Measurements from ENCODE around the gene GLDC.

Gene GLDC

GRCh38 chr9:6535594-6535993 lies 109.9 kb downstream of the GLDC start:
- Histone ChIP-seq H3K36me3 (ENCODE audit: insufficient read depth, low read length) (no peaks in the 10 kb centered on the region), H3K9me3 (ENCODE audit: low read length) (no peaks in the 10 kb centered on the region), H3K27me3 (ENCODE audit: control insufficient read depth in 1 of 2, insufficient read depth in 2 of 2, low read length in 2 of 2) (no peaks in the 10 kb centered on the region), H3K4me1 (ENCODE audit: insufficient read depth, low read length) (no peaks in the 10 kb centered on the region), H3K4me3 (ENCODE audit: low read depth in 1 of 2, low read length in 2 of 2) (no peak overlapping the region), H3K9ac (ENCODE audit: low read length) (no peak overlapping the region), H3K27ac (ENCODE audit: low read depth, low read length) (no peak overlapping the region)

DNA sequence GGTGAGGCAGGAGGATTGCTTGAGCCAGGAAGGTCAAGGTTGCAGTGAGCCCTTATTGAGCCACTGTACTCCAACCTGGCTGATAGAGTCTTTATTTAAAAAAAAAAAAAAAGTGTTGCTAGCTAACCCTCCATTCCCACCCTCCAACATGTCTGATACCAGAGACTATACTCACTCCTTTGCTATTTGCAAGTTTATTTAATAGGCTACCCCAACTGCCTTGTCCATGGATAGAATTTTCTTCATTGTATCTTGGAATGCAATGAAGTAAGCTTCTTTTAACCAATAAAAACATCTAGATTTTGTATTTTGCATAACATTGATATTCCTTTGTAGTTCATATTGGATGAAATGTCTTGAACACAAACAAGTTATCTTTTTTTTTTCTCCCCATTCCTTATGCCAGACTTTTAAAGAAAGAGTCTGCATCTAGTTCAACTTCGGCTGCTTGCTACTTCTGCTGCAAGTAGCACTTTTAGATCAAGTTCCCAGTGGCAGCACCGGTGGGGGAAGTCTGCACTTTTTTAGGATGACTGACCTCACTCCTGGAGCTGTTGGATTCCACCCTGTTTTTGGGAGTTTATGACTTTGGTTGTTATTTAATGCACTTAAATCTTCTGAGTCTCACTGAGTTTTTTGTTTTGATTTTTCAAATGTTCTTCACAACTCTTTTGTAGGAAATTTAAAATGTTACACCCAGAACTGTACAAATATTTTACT lies 120.0 kb downstream of the GLDC start:
- no peak overlapping the region for H3K4me3 ChIP-seq (ENCODE audit: low read depth in 1 of 2, low read length in 2 of 2)
- H3K4me1 ChIP-seq (ENCODE audit: insufficient read depth, low read length) = no peaks in the 10 kb centered on the region
- H3K9me3 ChIP-seq (ENCODE audit: low read length) = no peaks in the 10 kb centered on the region
- no peak overlapping the region for H3K9ac ChIP-seq (ENCODE audit: low read length)
- H3K27ac ChIP-seq (ENCODE audit: low read depth, low read length) = no peak overlapping the region
- no peaks in the 10 kb centered on the region for H3K36me3 ChIP-seq (ENCODE audit: insufficient read depth, low read length)
- H3K27me3 ChIP-seq (ENCODE audit: control insufficient read depth in 1 of 2, insufficient read depth in 2 of 2, low read length in 2 of 2) = no peaks in the 10 kb centered on the region

DNA sequence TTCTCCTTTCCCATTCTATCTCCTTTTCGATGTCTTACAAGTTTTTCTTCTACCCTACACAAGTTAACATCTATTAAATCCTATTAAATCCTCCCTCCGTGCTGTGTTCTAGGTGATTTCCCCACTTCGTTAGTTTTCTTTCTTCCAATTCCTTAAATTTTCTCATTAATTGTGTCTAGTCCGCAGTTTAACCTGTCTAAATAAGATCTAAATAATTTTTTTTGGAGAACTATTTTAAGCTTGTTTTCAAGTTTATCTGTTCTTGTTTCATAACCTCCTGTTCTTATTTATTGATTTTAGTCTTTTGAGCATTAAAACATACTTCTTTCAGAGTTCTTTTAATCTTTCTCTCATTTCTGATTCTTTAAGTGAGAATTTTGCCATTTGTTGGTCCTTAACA lies 123.3 kb downstream of the GLDC start:
- no peaks in the 10 kb centered on the region for H3K36me3 ChIP-seq (ENCODE audit: insufficient read depth, low read length)
- H3K4me1 ChIP-seq (ENCODE audit: insufficient read depth, low read length) = no peaks in the 10 kb centered on the region
- no peak overlapping the region for H3K9ac ChIP-seq (ENCODE audit: low read length)
- H3K27me3 ChIP-seq (ENCODE audit: control insufficient read depth in 1 of 2, insufficient read depth in 2 of 2, low read length in 2 of 2) = no peaks in the 10 kb centered on the region
- no peaks in the 10 kb centered on the region for H3K9me3 ChIP-seq (ENCODE audit: low read length)
- H3K4me3 ChIP-seq (ENCODE audit: low read depth in 1 of 2, low read length in 2 of 2) = no peak overlapping the region
- H3K27ac ChIP-seq (ENCODE audit: low read depth, low read length) = no peak overlapping the region

- H3K9ac ChIP-seq (ENCODE audit: low read length) = no peak overlapping the region
- no peak overlapping the region for H3K4me3 ChIP-seq (ENCODE audit: low read depth in 1 of 2, low read length in 2 of 2)
- peaks cover 7% of the 10 kb centered on the region for H3K36me3 ChIP-seq (ENCODE audit: insufficient read depth, low read length)
- H3K27me3 ChIP-seq (ENCODE audit: control insufficient read depth in 1 of 2, insufficient read depth in 2 of 2, low read length in 2 of 2) = no peaks in the 10 kb centered on the region
- H3K9me3 ChIP-seq (ENCODE audit: low read length) = no peaks in the 10 kb centered on the region
- no peak overlapping the region for H3K27ac ChIP-seq (ENCODE audit: low read depth, low read length)
- H3K4me1 ChIP-seq (ENCODE audit: insufficient read depth, low read length) = no peaks in the 10 kb centered on the region
Observed at GRCh38 chr9:6512085-6512657, 133.4 kb downstream of the GLDC start.

- H3K27me3 ChIP-seq (ENCODE audit: control insufficient read depth in 1 of 2, insufficient read depth in 2 of 2, low read length in 2 of 2) = no peaks in the 10 kb centered on the region
- H3K27ac ChIP-seq (ENCODE audit: low read depth, low read length) = no peak overlapping the region
Observed at GRCh38 chr9:6506571-6506970, 139.0 kb downstream of the GLDC start.

GRCh38 chr9:6502399-6502798 lies 143.1 kb downstream of the GLDC start:
- peaks cover 8% of the 10 kb centered on the region for H3K4me1 ChIP-seq (ENCODE audit: insufficient read depth, low read length)
- H3K9ac ChIP-seq (ENCODE audit: low read length) = no peak overlapping the region
- no peak overlapping the region for H3K4me3 ChIP-seq (ENCODE audit: low read depth in 1 of 2, low read length in 2 of 2)
- H3K9me3 ChIP-seq (ENCODE audit: low read length) = no peaks in the 10 kb centered on the region
- peaks cover 29% of the 10 kb centered on the region for H3K36me3 ChIP-seq (ENCODE audit: insufficient read depth, low read length)
- H3K27ac ChIP-seq (ENCODE audit: low read depth, low read length) = no peak overlapping the region
- H3K27me3 ChIP-seq (ENCODE audit: control insufficient read depth in 1 of 2, insufficient read depth in 2 of 2, low read length in 2 of 2) = no peaks in the 10 kb centered on the region

More at GRCh38 chr9:6506571-6506970, 139.0 kb downstream of the GLDC start:
- Histone ChIP-seq H3K4me1 (ENCODE audit: insufficient read depth, low read length) (peaks cover 8% of the 10 kb centered on the region), H3K4me3 (ENCODE audit: low read depth in 1 of 2, low read length in 2 of 2) (no peak overlapping the region), H3K36me3 (ENCODE audit: insufficient read depth, low read length) (peaks cover 24% of the 10 kb centered on the region), H3K9me3 (ENCODE audit: low read length) (no peaks in the 10 kb centered on the region), H3K9ac (ENCODE audit: low read length) (no peak overlapping the region)

- H3K36me3 ChIP-seq (ENCODE audit: insufficient read depth, low read length) = peaks cover 36% of the 10 kb centered on the region
- H3K27ac ChIP-seq (ENCODE audit: low read depth, low read length) = no peak overlapping the region
- H3K4me1 ChIP-seq (ENCODE audit: insufficient read depth, low read length) = peaks cover 7% of the 10 kb centered on the region
- no peak overlapping the region for H3K4me3 ChIP-seq (ENCODE audit: low read depth in 1 of 2, low read length in 2 of 2)
- H3K27me3 ChIP-seq (ENCODE audit: control insufficient read depth in 1 of 2, insufficient read depth in 2 of 2, low read length in 2 of 2) = no peaks in the 10 kb centered on the region
- H3K9ac ChIP-seq (ENCODE audit: low read length) = no peak overlapping the region
- no peaks in the 10 kb centered on the region for H3K9me3 ChIP-seq (ENCODE audit: low read length)
Observed at GRCh38 chr9:6501526-6502210, 143.9 kb downstream of the GLDC start.

DNA sequence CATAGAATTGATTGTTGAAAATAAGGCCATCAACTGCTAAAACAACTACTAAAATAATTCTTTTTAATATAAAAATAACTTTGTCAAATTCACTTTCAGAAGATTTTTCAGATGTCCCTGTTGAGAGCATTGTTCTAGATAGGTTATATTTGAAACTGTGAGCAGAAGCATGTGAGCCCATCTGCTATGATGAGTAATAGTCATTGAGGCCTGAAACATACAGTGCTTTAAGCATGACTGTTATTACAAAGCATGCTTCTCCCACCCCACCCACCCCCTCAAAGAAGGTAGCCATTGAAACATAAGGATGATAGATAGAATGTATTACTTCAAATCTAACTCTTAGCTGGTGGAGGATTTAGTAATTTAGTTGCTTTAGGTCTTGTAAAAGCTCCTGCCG lies 146.5 kb downstream of the GLDC start:
- Histone ChIP-seq H3K9me3 (ENCODE audit: low read length) (no peaks in the 10 kb centered on the region), H3K36me3 (ENCODE audit: insufficient read depth, low read length) (peaks cover 49% of the 10 kb centered on the region), H3K4me3 (ENCODE audit: low read depth in 1 of 2, low read length in 2 of 2) (no peak overlapping the region), H3K27ac (ENCODE audit: low read depth, low read length) (no peak overlapping the region), H3K4me1 (ENCODE audit: insufficient read depth, low read length) (no peaks in the 10 kb centered on the region), H3K9ac (ENCODE audit: low read length) (no peak overlapping the region), H3K27me3 (ENCODE audit: control insufficient read depth in 1 of 2, insufficient read depth in 2 of 2, low read length in 2 of 2) (no peaks in the 10 kb centered on the region)

- Histone ChIP-seq H3K36me3 (ENCODE audit: insufficient read depth, low read length) (peaks cover 37% of the 10 kb centered on the region), H3K4me3 (ENCODE audit: low read depth in 1 of 2, low read length in 2 of 2) (no peak overlapping the region), H3K27me3 (ENCODE audit: control insufficient read depth in 1 of 2, insufficient read depth in 2 of 2, low read length in 2 of 2) (no peaks in the 10 kb centered on the region), H3K27ac (ENCODE audit: low read depth, low read length) (no peak overlapping the region), H3K4me1 (ENCODE audit: insufficient read depth, low read length) (peaks cover 7% of the 10 kb centered on the region), H3K9ac (ENCODE audit: low read length) (no peak overlapping the region), H3K9me3 (ENCODE audit: low read length) (no peaks in the 10 kb centered on the region)
Observed at GRCh38 chr9:6495466-6495865, 150.1 kb downstream of the GLDC start.

- Histone ChIP-seq H3K36me3 (ENCODE audit: insufficient read depth, low read length) (peaks cover 31% of the 10 kb centered on the region), H3K27me3 (ENCODE audit: control insufficient read depth in 1 of 2, insufficient read depth in 2 of 2, low read length in 2 of 2) (no peaks in the 10 kb centered on the region), H3K4me3 (ENCODE audit: low read depth in 1 of 2, low read length in 2 of 2) (no peak overlapping the region), H3K27ac (ENCODE audit: low read depth, low read length) (no peak overlapping the region), H3K4me1 (ENCODE audit: insufficient read depth, low read length) (peaks cover 7% of the 10 kb centered on the region), H3K9ac (ENCODE audit: low read length) (no peak overlapping the region), H3K9me3 (ENCODE audit: low read length) (no peaks in the 10 kb centered on the region)
Observed at GRCh38 chr9:6490863-6491262, 154.7 kb downstream of the GLDC start.

GRCh38 chr9:6489099-6489498 lies 156.4 kb downstream of the GLDC start:
- no peak overlapping the region for H3K9ac ChIP-seq (ENCODE audit: low read length)
- peaks cover 27% of the 10 kb centered on the region for H3K36me3 ChIP-seq (ENCODE audit: insufficient read depth, low read length)
- peaks cover 7% of the 10 kb centered on the region for H3K4me1 ChIP-seq (ENCODE audit: insufficient read depth, low read length)
- no peak overlapping the region for H3K27ac ChIP-seq (ENCODE audit: low read depth, low read length)
- H3K27me3 ChIP-seq (ENCODE audit: control insufficient read depth in 1 of 2, insufficient read depth in 2 of 2, low read length in 2 of 2) = no peaks in the 10 kb centered on the region
- no peaks in the 10 kb centered on the region for H3K9me3 ChIP-seq (ENCODE audit: low read length)
- no peak overlapping the region for H3K4me3 ChIP-seq (ENCODE audit: low read depth in 1 of 2, low read length in 2 of 2)
